Heart left ventricle (tissue), 13 donors: ENCODE results near the gene COX4I1.

Experiments
- CTCF ChIP-seq, 12 donors: fragments of 200-600 bp; sonication (generic) in 4 of 12; IDR thresholded peaks; one replicate each; pipeline versions ENCODE4 v1.5.0 to v1.8.0; 2018 to 2022; ENCODE audit warnings: antibody characterized with exemption in 12 of 12, mild to moderate bottlenecking in 5 of 12
- POLR2A ChIP-seq, 2 donors: fragments of 450-650 bp; IDR thresholded peaks; one replicate each; pipeline ENCODE4 v1.6.1; 2017; ENCODE audit warnings: antibody characterized with exemption in 2 of 2, mild to moderate bottlenecking in 2 of 2, moderate library complexity in 2 of 2
- donor health status: ischemic (EF 13 %, LVEDD 7.1; RV severe dilation, severe dysfunction).
- donor health status: DM: no; HTN: yes; CAD: no.
- donor health status: DM: no; HTN: no; CAD: no.
- donor health status: ischemic (EF 25% LVEDD 6.9; RV normal size, moderate dysfunction).
- donor health status: ischemic (EF 25% LVEDD 5.7; RV mildly dilated, moderate dysfunction).
- donor health status: ischemic (EF 35%, LVEDD 5.7; RV mildly dilated, moderate dysfunction).
- donor health status: nonischemic (EF 11% LVEDD 7.7; RV severe dilation, severe dysfunction).
- donor health status: DM: yes; HTN: yes; CAD: no.
- donor health status: PGD.
- donor health status: ischemic (EF 29% LVEDD 5.4; RV normal size, mild dysfunction).
- donor health status: nonischemic (EF 23%, LVEDD 6.1; RV moderate dilation, normal function).

- no peak for TF ChIP-seq POLR2A (IDR thresholded peaks at IDR 0.05)
- TF ChIP-seq CTCF (IDR thresholded peaks at IDR 0.05): peak in 4 of 12 donors; percentile 11 to 32 (median 16)
These were observed 46.7 kb upstream of the COX4I1 start for GRCh38 chr16:85752511-85753420.
